ENCODE data around the gene RPS6KL1. TPM values are rescaled to one million over a fixed set of nuclear protein-coding genes. Genes with fewer than 3 reads are reported as not detected.

RPS6KL1 gene
- total RNA-seq, 1 experiment from 2014 or later = 1.8 TPM

- peak within 1 kb of the TSS; percentile 96 for H3K4me3 ChIP-seq
- peak within 1 kb of the TSS; percentile 73 for H3K27ac ChIP-seq
- peaks cover 28% of the 10 kb centered on the region for H3K4me1 ChIP-seq
- H3K36me3 ChIP-seq = peaks cover 36% of the 10 kb centered on the region
- peak; percentile 80 to 82 for DNase-seq
- no peaks in the 10 kb centered on the region for H3K27me3 ChIP-seq
- H3K9me3 ChIP-seq (replicated peaks) = no peaks in the 10 kb centered on the region
Observed at GRCh38 chr14:74955229-74956026, 32.4 kb upstream of the RPS6KL1 start, which contains the start of gene PGF. Gene PGF, minus strand, starts transcription at chr14:74955597. Its CDS starts 355 bp downstream, at chr14:74955242.

GRCh38 chr14:74954947-74955228 lies 31.8 kb upstream of the RPS6KL1 start:
- no peaks in the 10 kb centered on the region for H3K27me3 ChIP-seq
- H3K36me3 ChIP-seq = peaks cover 40% of the 10 kb centered on the region
- H3K27ac ChIP-seq = peak overlapping the region; percentile 73
- peak overlapping the region; percentile 96 for H3K4me3 ChIP-seq
- peak in 1 of 2 experiments; percentile 38 for DNase-seq
- no peaks in the 10 kb centered on the region for H3K9me3 ChIP-seq (replicated peaks)
- H3K4me1 ChIP-seq = peaks cover 23% of the 10 kb centered on the region

GRCh38 chr14:74954232-74954946 lies 31.3 kb upstream of the RPS6KL1 start:
- Histone ChIP-seq H3K9me3 (replicated peaks) (no peaks in the 10 kb centered on the region), H3K27ac (peak overlapping the region; percentile 73), H3K27me3 (no peaks in the 10 kb centered on the region), H3K4me3 (peak overlapping the region; percentile 96), H3K36me3 (peaks cover 45% of the 10 kb centered on the region), H3K4me1 (peaks cover 18% of the 10 kb centered on the region)
- DNase-seq = peak; percentile 86 to 90

- Histone ChIP-seq H3K27ac (peak overlapping the region; percentile 73; the same call in 1 of the 2 replicates), H3K27me3 (no peaks in the 10 kb centered on the region), H3K4me3 (peak overlapping the region; percentile 96), H3K9me3 (replicated peaks) (no peaks in the 10 kb centered on the region), H3K4me1 (peaks cover 12% of the 10 kb centered on the region; the same call in 1 of the 2 replicates), H3K36me3 (peaks cover 51% of the 10 kb centered on the region)
- DNase-seq = no peak
Observed at GRCh38 chr14:74953686-74954085, 30.6 kb upstream of the RPS6KL1 start.

- H3K27ac ChIP-seq = no peak overlapping the region
Observed at GRCh38 chr14:74952697-74953484, 29.8 kb upstream of the RPS6KL1 start.

GRCh38 chr14:74952180-74952665 lies 29.2 kb upstream of the RPS6KL1 start:
- Histone ChIP-seq H3K9me3 (replicated peaks) (no peaks in the 10 kb centered on the region), H3K27me3 (no peaks in the 10 kb centered on the region), H3K27ac (no peak overlapping the region), H3K4me3 (no peak overlapping the region), H3K4me1 (peaks cover 12% of the 10 kb centered on the region; the same call in 1 of the 2 replicates), H3K36me3 (peaks cover 66% of the 10 kb centered on the region)
- no peak for DNase-seq

More at GRCh38 chr14:74952697-74953484, 29.8 kb upstream of the RPS6KL1 start:
- Histone ChIP-seq H3K9me3 (replicated peaks) (no peaks in the 10 kb centered on the region), H3K4me1 (peaks cover 12% of the 10 kb centered on the region; the same call in 1 of the 2 replicates), H3K4me3 (peak overlapping the region; percentile 96), H3K27me3 (no peaks in the 10 kb centered on the region), H3K36me3 (peaks cover 59% of the 10 kb centered on the region)
- DNase-seq = no peak

- H3K4me1 ChIP-seq = peaks cover 9% of the 10 kb centered on the region; the same call in 1 of the 2 replicates
- DNase-seq = no peak
- no peaks in the 10 kb centered on the region for H3K9me3 ChIP-seq (replicated peaks)
- H3K4me3 ChIP-seq = no peak overlapping the region
- H3K36me3 ChIP-seq = peaks cover 72% of the 10 kb centered on the region
- H3K27me3 ChIP-seq = no peaks in the 10 kb centered on the region
- H3K27ac ChIP-seq = no peak overlapping the region
Observed at GRCh38 chr14:74951443-74952179, 28.6 kb upstream of the RPS6KL1 start.

GRCh38 chr14:74950795-74951442 lies 27.9 kb upstream of the RPS6KL1 start:
- H3K4me3 ChIP-seq = no peak overlapping the region
- H3K36me3 ChIP-seq = peaks cover 79% of the 10 kb centered on the region
- peaks cover 9% of the 10 kb centered on the region; the same call in 1 of the 2 replicates for H3K4me1 ChIP-seq
- no peak overlapping the region for H3K27ac ChIP-seq
- DNase-seq = no peak
- no peaks in the 10 kb centered on the region for H3K9me3 ChIP-seq (replicated peaks)
- H3K27me3 ChIP-seq = no peaks in the 10 kb centered on the region

- H3K4me1 ChIP-seq = peaks cover 9% of the 10 kb centered on the region; the same call in 1 of the 2 replicates
- no peak for DNase-seq
- H3K36me3 ChIP-seq = peaks cover 88% of the 10 kb centered on the region
- no peaks in the 10 kb centered on the region for H3K27me3 ChIP-seq
- no peaks in the 10 kb centered on the region for H3K9me3 ChIP-seq (replicated peaks)
- H3K27ac ChIP-seq = no peak overlapping the region
- no peak overlapping the region for H3K4me3 ChIP-seq
Observed at GRCh38 chr14:74949859-74950573, 27.0 kb upstream of the RPS6KL1 start.

GRCh38 chr14:74949191-74949601 lies 26.1 kb upstream of the RPS6KL1 start:
- peaks cover 9% of the 10 kb centered on the region; the same call in 1 of the 2 replicates for H3K4me1 ChIP-seq
- no peaks in the 10 kb centered on the region for H3K27me3 ChIP-seq
- H3K27ac ChIP-seq = no peak overlapping the region
- H3K9me3 ChIP-seq (replicated peaks) = no peaks in the 10 kb centered on the region
- peaks cover 96% of the 10 kb centered on the region for H3K36me3 ChIP-seq
- DNase-seq = no peak
- H3K4me3 ChIP-seq = no peak overlapping the region

GRCh38 chr14:74948228-74949175 lies 25.4 kb upstream of the RPS6KL1 start:
- no peaks in the 10 kb centered on the region for H3K27me3 ChIP-seq
- DNase-seq = no peak
- H3K4me3 ChIP-seq = no peak overlapping the region
- peaks cover 94% of the 10 kb centered on the region for H3K36me3 ChIP-seq
- H3K9me3 ChIP-seq (replicated peaks) = no peaks in the 10 kb centered on the region
- H3K4me1 ChIP-seq = peaks cover 10% of the 10 kb centered on the region; the same call in 1 of the 2 replicates
- H3K27ac ChIP-seq = no peak overlapping the region
